ENCODE data around the gene SYNGR4.

The SYNGR4 gene

DNA sequence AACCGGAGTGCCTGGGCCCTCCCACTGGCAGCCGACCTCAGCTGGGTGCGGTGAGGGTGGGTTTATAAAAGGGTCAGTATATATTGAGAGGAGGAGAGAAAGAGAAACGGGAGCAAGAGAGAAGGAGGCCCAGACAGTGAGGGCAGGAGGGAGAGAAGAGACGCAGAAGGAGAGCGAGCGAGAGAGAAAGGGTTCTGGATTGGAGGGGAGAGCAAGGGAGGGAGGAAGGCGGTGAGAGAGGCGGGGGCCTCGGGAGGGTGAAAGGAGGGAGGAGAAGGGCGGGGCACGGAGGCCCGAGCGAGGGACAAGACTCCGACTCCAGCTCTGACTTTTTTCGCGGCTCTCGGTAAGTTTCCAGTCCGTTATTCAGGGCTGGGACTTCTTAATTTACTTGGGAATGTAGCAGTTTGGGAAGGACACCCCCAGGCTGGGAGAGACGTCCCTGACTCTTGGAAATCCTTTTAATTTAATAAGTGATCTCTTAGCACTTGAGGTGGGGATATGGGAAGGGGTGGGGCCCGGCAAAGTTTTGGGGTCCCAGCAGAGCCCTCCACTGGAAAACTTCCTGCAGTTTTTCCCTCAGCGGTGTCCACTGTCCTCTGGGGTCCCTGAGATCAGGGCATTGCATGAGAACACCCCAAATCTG is 38.8 kb upstream of the SYNGR4 start, which contains the start of gene EMP3:
TSS of gene EMP3 (plus strand) at position 288 of the 646 bp plus-strand sequence. CDS start 1,293 bp downstream, outside the sequence.
- TF ChIP-seq EZH2 (IDR thresholded peaks at IDR 0.05) (no peak), POLR2AphosphoS5 (IDR thresholded peaks at IDR 0.05; ENCODE audit: borderline replicate concordance, low read depth, low read length) (peak; percentile 89), FOXP2 (optimal IDR thresholded peaks at IDR 0.05; ENCODE audit: control extremely low read depth, extremely low read length, insufficient read depth) (peak; percentile 53)
- no peaks in the 10 kb centered on the region for H3K9me3 ChIP-seq (ENCODE audit: low read depth, low read length)
- peak within 1 kb of the TSS; percentile 99 for H3K27ac ChIP-seq
- peak within 1 kb of the TSS; percentile 88 for H3K4me3 ChIP-seq
- H3K36me3 ChIP-seq (ENCODE audit: insufficient read depth, low read length) = peaks cover 30% of the 10 kb centered on the region
- peak within 1 kb of the TSS; percentile 86 for H3K9ac ChIP-seq (ENCODE audit: insufficient read length)
- DNase-seq (ENCODE audit: low read depth, low spot score) = peak; percentile 47

DNA sequence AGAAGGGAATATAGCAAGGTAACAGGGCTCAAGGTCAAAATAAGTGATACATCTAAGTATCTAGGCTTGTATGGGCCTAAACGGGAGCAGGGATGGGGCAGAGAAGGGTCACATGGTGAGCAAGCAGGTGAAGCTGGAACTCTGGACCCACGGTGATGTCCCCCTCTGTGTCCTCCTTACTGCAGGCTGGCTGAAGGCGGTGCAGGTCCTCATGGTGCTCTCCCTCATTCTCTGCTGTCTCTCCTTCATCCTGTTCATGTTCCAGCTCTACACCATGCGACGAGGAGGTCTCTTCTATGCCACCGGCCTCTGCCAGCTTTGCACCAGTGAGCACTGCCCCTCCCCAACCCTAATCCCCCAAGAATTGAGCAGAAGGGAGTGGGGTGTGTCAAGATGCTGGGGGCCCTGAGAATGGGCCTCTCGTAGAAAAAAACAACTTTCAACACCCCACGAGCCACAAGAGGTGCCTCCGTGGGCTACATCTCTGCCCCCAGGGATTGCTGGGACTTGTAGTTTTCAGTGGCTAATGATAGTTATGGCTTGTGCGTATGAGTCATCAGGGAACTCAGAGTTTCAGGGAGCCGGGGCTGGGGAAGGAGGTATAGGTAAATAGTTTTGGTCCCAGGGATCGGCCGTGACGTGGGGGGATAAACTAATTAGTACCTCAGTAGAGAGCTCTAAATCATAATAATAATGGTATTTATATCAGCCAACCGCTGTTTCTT is 34.8 kb upstream of the SYNGR4 start:
- no peak overlapping the region for H3K4me3 ChIP-seq
- DNase-seq (ENCODE audit: low read depth, low spot score) = no peak
- TF ChIP-seq EZH2 (IDR thresholded peaks at IDR 0.05) = no peak
- no peak for TF ChIP-seq POLR2AphosphoS5 (IDR thresholded peaks at IDR 0.05; ENCODE audit: borderline replicate concordance, low read depth, low read length)
- no peak for TF ChIP-seq FOXP2 (optimal IDR thresholded peaks at IDR 0.05; ENCODE audit: control extremely low read depth, extremely low read length, insufficient read depth)
- peaks cover 34% of the 10 kb centered on the region for H3K36me3 ChIP-seq (ENCODE audit: insufficient read depth, low read length)
- peak overlapping the region; percentile 64; the same call in 1 of the 2 replicates for H3K27ac ChIP-seq
- no peaks in the 10 kb centered on the region for H3K9me3 ChIP-seq (ENCODE audit: low read depth, low read length)
- H3K9ac ChIP-seq (ENCODE audit: insufficient read length) = no peak overlapping the region

DNA sequence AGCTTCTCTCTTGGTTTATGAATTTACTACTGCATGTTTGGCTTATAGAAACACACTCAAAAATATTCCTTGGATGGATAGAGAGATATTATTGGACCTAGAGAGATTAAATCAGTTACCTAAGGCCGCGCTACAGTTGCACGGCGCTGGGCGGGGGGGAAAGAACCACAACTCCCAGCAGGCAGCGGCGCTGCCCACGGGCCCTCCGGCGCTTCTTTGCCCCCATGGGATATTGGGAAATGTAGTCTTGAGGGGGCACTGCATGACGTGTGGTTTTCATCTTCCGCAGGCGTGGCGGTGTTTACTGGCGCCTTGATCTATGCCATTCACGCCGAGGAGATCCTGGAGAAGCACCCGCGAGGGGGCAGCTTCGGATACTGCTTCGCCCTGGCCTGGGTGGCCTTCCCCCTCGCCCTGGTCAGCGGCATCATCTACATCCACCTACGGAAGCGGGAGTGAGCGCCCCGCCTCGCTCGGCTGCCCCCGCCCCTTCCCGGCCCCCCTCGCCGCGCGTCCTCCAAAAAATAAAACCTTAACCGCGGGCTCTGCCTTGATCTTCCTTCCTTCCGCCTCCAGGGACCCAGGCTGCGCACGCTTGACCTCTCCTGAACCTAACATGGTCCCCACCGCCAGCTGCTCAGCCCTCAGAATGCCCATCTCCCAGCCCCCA is 34.0 kb upstream of the SYNGR4 start:
- no peaks in the 10 kb centered on the region for H3K9me3 ChIP-seq (ENCODE audit: low read depth, low read length)
- H3K27ac ChIP-seq = peak overlapping the region; percentile 64; the same call in 1 of the 2 replicates
- H3K36me3 ChIP-seq (ENCODE audit: insufficient read depth, low read length) = peaks cover 34% of the 10 kb centered on the region
- no peak for TF ChIP-seq POLR2AphosphoS5 (IDR thresholded peaks at IDR 0.05; ENCODE audit: borderline replicate concordance, low read depth, low read length)
- TF ChIP-seq FOXP2 (optimal IDR thresholded peaks at IDR 0.05; ENCODE audit: control extremely low read depth, extremely low read length, insufficient read depth) = no peak
- no peak for TF ChIP-seq EZH2 (IDR thresholded peaks at IDR 0.05)
- no peak overlapping the region for H3K4me3 ChIP-seq
- H3K9ac ChIP-seq (ENCODE audit: insufficient read length) = no peak overlapping the region
- no peak for DNase-seq (ENCODE audit: low read depth, low spot score)

DNA sequence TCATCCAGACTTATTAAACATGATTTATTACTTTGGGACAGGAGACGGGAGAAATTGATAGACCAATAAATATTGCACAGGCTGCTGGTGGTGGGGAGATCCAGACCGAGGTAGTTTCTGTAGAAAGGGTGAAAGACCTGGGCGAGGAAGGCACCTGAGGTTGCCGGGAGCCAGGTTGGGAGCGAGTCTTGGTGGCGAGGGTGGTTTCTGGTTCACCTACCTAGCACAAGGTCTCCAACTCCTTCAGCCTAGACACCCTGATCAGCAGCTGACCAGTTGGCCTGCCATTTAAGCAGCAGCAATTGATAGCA is 31.9 kb upstream of the SYNGR4 start:
- TF ChIP-seq POLR2AphosphoS5 (IDR thresholded peaks at IDR 0.05; ENCODE audit: borderline replicate concordance, low read depth, low read length) (no peak), FOXP2 (optimal IDR thresholded peaks at IDR 0.05; ENCODE audit: control extremely low read depth, extremely low read length, insufficient read depth) (no peak), EZH2 (IDR thresholded peaks at IDR 0.05) (no peak)
- no peaks in the 10 kb centered on the region for H3K9me3 ChIP-seq (ENCODE audit: low read depth, low read length)
- no peak overlapping the region for H3K9ac ChIP-seq (ENCODE audit: insufficient read length)
- DNase-seq (ENCODE audit: low read depth, low spot score) = no peak
- H3K36me3 ChIP-seq (ENCODE audit: insufficient read depth, low read length) = peaks cover 33% of the 10 kb centered on the region
- H3K27ac ChIP-seq = peak overlapping the region; percentile 84
- H3K4me3 ChIP-seq = peak overlapping the region; percentile 71

DNA sequence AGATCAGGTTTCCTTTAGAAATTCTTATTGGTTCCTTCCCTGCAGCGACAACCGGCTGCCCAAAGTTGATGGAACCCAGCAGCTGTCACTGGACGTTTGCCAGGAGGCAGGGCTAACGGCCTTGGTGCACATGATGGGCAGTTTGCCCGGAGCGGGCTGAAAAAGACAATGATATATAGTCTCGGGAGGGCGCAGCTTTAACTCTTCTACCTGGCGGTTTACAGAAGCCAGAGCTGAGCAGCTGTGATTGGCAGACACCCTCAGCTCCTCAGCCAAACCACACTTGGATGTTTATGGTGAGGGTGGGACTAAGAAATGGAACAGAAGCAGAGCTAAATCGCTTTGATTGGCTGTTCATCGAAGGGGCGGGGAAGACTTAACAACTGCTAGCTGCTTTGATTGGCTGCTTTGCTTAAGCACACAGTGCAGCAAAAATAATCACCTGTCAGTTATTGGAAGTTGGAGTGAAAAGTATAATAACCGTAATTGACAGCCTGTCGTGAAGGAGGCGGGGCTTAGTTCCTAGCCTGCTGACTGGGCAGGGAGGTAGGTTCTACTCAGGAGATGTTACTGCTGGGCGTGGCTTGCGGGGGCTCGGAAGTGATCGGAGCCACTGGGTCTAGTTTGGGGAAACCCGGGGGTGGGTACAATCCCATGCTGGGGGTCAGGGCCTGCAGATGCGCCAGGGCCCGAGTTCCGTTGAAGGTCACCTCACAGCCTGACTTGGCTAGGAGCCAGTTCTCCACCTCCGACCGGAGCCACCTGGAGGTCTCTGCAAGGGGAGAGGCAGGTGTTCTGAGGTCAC is 31.3 kb upstream of the SYNGR4 start:
- peak; percentile 90 for DNase-seq (ENCODE audit: low read depth, low spot score)
- peaks cover 27% of the 10 kb centered on the region for H3K36me3 ChIP-seq (ENCODE audit: insufficient read depth, low read length)
- TF ChIP-seq POLR2AphosphoS5 (IDR thresholded peaks at IDR 0.05; ENCODE audit: borderline replicate concordance, low read depth, low read length) (peak; percentile 31; the same call in 1 of the 2 replicates), FOXP2 (optimal IDR thresholded peaks at IDR 0.05; ENCODE audit: control extremely low read depth, extremely low read length, insufficient read depth) (no peak)
- no peaks in the 10 kb centered on the region for H3K9me3 ChIP-seq (ENCODE audit: low read depth, low read length)
- peak overlapping the region; percentile 87 for H3K27ac ChIP-seq
- H3K9ac ChIP-seq (ENCODE audit: insufficient read length) = peak overlapping the region; percentile 28
- peak overlapping the region; percentile 71 for H3K4me3 ChIP-seq

DNA sequence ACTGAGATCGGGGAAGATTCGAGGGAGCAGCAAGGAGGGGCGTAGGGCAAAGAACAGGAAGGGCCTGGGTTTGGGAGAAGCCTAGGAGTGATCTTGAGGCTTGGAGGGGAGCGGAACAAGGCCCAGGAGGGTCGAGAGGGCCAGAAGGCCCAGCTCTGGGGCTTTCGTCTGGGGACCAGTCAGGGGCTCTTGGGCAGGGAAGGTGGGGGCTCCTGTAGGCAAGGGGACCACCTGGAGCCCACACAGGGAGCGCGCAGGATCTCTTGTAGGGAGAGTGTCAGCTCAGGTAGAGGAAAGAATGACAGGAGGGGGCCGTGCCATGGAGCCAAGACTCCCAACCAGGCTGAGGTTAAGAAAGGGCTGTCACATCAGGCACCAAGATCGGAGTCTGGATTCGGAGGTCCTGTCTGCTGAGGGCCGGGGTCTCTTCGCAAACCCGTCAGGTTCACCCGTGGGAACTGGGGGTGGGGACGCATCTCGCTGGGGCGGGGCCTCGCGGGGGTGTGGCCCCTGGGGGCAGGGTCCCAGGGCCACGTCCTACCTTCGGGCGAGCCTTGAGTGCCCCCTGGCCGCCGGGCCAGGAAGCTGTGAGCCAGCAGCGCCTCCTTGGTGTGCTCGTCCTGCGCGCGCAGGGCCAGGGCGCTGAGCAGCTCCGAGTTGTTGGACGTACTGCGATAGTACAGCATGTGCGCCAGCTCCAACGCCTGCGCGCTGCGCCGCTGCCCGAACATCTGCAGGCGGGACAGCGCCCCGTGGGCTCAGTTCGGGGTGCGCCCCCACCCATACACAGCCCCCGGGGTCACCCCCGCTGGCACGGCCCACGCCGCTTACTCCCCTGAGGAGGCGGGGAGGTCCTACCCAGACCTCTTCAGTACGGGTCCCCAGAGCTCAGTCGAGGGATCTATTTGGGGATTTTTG is 30.4 kb upstream of the SYNGR4 start:
- Histone ChIP-seq H3K9ac (ENCODE audit: insufficient read length) (peak overlapping the region; percentile 28), H3K9me3 (ENCODE audit: low read depth, low read length) (no peaks in the 10 kb centered on the region), H3K4me3 (peak overlapping the region; percentile 71), H3K27ac (peak overlapping the region; percentile 87), H3K36me3 (ENCODE audit: insufficient read depth, low read length) (peaks cover 21% of the 10 kb centered on the region)
- DNase-seq (ENCODE audit: low read depth, low spot score) = no peak
- no peak for TF ChIP-seq EZH2 (IDR thresholded peaks at IDR 0.05)
- TF ChIP-seq POLR2AphosphoS5 (IDR thresholded peaks at IDR 0.05; ENCODE audit: borderline replicate concordance, low read depth, low read length) = peak; percentile 49; the same call in 1 of the 2 replicates
- TF ChIP-seq FOXP2 (optimal IDR thresholded peaks at IDR 0.05; ENCODE audit: control extremely low read depth, extremely low read length, insufficient read depth) = no peak

DNA sequence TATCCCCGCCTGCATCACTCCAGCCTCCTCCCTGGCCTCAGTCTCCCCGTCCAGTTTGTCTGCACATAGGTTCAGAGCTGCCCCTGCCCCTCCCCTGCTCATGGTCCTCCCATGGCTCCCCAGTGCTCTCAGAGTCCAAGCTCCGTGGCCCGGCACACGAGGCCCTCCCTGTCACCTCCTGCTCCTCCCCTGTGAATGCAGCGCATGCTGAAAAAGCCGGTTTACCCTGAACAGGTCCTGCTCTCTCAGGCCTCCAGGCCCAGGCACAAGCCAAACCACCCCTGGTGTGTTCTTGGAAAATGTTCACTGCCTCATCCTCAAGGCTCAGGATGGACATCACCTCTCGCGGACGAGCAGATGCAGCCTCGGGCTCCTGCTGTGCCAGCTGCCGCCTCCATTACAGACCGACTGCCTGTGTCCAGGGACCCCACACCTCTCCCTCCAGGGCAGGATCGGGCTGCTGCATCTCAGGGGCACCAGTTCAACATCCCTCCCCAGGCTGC is 25.9 kb upstream of the SYNGR4 start:
- Histone ChIP-seq H3K9ac (ENCODE audit: insufficient read length) (no peak overlapping the region), H3K36me3 (ENCODE audit: insufficient read depth, low read length) (no peaks in the 10 kb centered on the region), H3K4me3 (no peak overlapping the region), H3K9me3 (ENCODE audit: low read depth, low read length) (no peaks in the 10 kb centered on the region), H3K27ac (no peak overlapping the region)
- no peak for TF ChIP-seq FOXP2 (optimal IDR thresholded peaks at IDR 0.05; ENCODE audit: control extremely low read depth, extremely low read length, insufficient read depth)
- TF ChIP-seq EZH2 (IDR thresholded peaks at IDR 0.05) = no peak
- no peak for TF ChIP-seq POLR2AphosphoS5 (IDR thresholded peaks at IDR 0.05; ENCODE audit: borderline replicate concordance, low read depth, low read length)
- no peak for DNase-seq (ENCODE audit: low read depth, low spot score)

All from SK-N-MC (cell line).